Measurements from ENCODE around the gene STX5.

- TF ChIP-seq CTCF (IDR thresholded peaks at IDR 0.05 in 4 of 5, conservative IDR thresholded peaks at IDR 0.05 in 1 of 5), result no peak
- no peak for TF ChIP-seq POLR2A (IDR thresholded peaks at IDR 0.05)
These were observed 47.6 kb upstream of the STX5 start for GRCh38 chr11:62879235-62879978.
